Fibroblast of pulmonary artery (primary cell): Measurements from ENCODE around the gene MAN1B1.
A peak's percentile ranks its signal among the peaks of the same experiment; 100 is the strongest.

Experiments used
- DNase-seq: peaks from one replicate; pipeline ENCODE4 v3.0.0-alpha.2; 2010; ENCODE audit warnings: low read depth
- H3K4me3 ChIP-seq: replicated peaks from 2 replicates; pipeline ENCODE4 v1.5.1; 2011; ENCODE audit warnings: low read depth, mild to moderate bottlenecking, control low read depth, low read length, moderate library complexity
- TF ChIP-seq, protein P1 (sequence below): IDR thresholded peaks from 2 replicates; pipeline ENCODE4 v1.5.1; 2011; ENCODE audit warnings: mild to moderate bottlenecking, control low read depth, low read length, inconsistent platforms; ENCODE audit errors: missing control alignments

The MAN1B1 gene

DNA sequence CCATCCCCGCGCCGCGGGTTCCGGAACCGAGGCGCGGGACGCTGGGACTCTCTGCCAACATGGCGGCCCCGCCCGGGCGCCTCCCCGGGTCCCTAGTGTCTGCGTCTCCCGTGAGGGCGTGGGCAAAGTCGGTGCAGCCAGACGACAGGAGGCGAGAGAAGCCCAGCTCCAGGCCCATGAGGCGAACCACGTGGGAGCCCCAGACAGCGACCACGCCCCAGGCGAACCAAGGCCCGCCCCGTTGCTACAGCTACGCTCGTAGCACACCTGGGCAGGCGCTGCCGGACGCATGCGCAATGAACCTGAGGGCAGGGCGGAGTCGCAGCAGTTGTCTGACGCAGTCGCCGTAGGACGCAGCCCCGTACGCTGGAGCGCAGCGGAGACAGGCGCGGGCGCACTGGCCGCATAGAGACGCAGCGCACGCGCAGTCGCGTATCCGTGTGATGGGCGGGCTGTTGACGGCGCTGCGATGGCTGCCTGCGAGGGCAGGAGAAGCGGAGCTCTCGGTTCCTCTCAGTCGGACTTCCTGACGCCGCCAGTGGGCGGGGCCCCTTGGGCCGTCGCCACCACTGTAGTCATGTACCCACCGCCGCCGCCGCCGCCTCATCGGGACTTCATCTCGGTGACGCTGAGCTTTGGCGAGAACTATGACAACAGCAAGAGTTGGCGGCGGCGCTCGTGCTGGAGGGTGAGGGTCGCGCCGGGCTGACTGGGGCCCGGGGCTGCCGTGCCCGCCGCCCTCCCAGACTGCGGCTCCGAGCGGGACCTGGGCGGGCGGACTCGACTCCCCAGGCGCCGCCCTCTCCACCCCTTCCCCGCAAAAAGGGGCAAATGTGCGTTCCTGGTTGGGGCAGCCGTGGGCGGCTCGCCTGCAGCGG is at the start of gene MAN1B1:
MAN1B1 (plus strand) TSS at position 455 of the 878 bp plus-strand sequence; CDS start at position 470, 15 bp downstream.
- peak; percentile 99 for DNase-seq
- H3K4me3 ChIP-seq, result peak within 1 kb of the TSS; percentile 76
- TF ChIP-seq, protein P1, sequence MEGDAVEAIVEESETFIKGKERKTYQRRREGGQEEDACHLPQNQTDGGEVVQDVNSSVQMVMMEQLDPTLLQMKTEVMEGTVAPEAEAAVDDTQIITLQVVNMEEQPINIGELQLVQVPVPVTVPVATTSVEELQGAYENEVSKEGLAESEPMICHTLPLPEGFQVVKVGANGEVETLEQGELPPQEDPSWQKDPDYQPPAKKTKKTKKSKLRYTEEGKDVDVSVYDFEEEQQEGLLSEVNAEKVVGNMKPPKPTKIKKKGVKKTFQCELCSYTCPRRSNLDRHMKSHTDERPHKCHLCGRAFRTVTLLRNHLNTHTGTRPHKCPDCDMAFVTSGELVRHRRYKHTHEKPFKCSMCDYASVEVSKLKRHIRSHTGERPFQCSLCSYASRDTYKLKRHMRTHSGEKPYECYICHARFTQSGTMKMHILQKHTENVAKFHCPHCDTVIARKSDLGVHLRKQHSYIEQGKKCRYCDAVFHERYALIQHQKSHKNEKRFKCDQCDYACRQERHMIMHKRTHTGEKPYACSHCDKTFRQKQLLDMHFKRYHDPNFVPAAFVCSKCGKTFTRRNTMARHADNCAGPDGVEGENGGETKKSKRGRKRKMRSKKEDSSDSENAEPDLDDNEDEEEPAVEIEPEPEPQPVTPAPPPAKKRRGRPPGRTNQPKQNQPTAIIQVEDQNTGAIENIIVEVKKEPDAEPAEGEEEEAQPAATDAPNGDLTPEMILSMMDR, result no peak

DNA sequence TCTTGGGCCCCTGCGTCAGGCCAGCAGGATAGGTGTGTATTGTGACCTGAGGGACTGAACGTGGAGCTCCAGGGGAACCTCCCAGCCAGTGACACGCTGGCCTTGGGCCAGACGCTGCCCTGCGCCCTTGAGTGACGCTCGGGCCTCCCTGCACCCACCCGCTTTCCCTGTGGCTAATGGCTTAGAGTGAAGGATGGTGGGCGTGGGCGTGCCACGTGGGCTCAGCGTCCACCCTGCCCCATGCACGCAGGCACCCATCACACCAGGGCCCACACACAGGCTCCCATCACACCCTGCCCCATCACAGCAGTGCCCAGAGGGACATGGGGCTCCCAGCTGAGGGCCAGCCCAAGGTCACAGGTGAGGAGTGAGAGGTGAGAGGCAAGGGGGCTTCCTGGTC is 49.8 kb upstream of the MAN1B1 start:
- no peak for DNase-seq
- TF ChIP-seq, protein P1, result no peak
- H3K4me3 ChIP-seq, result no peak overlapping the region

DNA sequence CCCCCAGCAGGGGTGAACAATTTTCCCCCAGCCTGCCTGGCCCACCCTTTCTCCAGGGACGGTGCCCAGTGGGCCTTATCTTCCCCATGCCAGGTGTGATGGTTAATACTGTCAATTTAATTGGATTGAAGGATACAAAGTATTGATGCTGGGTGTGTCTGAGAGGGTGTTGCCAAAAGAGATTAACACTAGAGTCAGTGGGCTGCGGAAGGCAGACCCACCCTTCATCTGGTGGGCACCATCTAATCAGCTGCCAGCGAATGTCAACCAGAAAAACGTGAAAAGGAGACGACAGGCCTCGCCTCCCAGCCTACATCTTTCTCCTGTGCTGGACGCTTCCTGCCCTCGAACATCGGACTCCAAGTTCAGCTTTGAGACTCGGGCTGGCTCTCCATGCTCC is 49.3 kb upstream of the MAN1B1 start:
- no peak for DNase-seq
- no peak overlapping the region for H3K4me3 ChIP-seq
- TF ChIP-seq, protein P1, result no peak

DNA sequence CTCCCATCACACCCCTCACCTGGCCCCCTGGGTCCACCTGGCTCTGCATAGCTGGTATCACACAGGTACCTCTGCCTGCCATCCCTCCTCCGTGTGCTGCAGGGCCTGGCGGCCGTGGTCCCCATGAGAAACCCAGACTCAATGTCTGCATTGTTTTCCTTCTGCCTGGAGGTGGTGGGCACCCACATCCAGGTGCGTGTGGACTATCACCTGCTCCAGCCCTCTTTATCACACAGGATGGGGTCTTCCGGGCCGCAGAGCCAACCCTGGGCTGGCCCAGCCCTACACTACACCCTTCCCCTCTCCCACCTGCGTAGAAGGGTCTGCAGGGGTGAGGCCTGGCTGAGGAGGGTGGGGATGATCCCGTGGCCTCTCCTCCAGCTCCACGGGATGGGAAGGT is 47.9 kb upstream of the MAN1B1 start:
- TF ChIP-seq, protein P1, result no peak
- no peak overlapping the region for H3K4me3 ChIP-seq
- DNase-seq, result no peak

DNA sequence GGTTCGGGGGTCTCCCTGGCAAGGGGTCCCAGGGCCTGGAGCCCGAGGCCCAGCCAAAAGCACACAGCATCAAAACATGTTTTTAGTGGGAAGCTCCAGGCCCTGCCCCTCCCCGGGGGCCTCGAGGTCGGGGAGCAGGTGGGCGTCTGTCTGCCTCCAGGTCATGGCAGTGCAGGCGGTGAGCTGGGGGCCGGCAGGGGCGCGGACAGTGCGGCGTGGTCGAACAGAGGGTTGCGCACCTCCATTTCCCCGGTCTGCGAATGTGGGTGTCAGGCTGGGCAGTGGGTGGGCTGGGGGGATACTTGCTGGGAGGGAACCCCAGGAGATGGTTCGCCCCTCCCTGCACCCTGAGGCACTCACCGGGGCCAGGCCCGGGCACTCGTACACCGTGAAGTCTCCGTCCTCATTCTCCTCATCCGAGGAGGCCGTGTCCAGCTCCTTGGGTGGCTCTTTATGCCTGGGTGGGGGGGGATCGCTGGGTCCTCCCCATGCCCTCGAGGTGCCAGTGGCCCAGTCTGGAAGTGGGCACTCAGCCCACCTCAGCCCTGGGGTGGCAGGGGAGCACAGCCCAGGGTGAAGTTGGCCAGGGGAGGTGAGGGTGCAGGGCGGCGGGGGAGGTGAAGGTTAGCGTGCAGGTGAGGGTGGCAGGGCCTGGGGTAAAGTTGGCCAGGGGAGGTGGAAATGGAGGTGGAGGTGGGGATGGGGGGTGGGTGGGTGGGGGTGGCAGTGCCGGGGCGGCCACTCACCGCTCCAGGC is 47.0 kb upstream of the MAN1B1 start:
- no peak overlapping the region for H3K4me3 ChIP-seq
- TF ChIP-seq, protein P1, result no peak
- no peak for DNase-seq

DNA sequence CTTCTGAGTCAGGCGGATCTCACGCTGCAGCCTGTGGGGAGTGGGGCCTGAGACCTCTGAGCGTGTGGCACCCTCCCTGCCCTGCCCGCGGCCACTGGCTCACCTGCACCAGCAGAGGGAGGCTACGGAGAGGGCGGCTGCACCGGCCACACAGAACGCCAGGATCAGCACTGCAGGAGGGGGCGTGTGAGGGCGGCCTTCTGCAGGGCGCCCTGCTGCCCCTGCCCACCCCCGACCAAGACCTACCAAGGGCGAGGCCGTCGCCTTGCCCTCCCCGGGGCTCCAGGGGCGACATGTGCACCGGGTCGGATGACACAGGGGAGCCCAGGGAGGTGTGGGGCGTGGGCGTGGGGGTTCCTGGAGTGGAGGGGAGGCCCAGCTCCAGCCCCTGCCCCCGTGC is 46.2 kb upstream of the MAN1B1 start:
- DNase-seq, result no peak
- TF ChIP-seq, protein P1, result no peak
- no peak overlapping the region for H3K4me3 ChIP-seq
